ENCODE results near the gene AMPH. TPM values are rescaled to one million over a fixed set of nuclear protein-coding genes. Genes with fewer than 3 reads are reported as not detected.

AMPH gene
- total RNA-seq, 1 donor from 2014 or later = 22.1 TPM

DNA sequence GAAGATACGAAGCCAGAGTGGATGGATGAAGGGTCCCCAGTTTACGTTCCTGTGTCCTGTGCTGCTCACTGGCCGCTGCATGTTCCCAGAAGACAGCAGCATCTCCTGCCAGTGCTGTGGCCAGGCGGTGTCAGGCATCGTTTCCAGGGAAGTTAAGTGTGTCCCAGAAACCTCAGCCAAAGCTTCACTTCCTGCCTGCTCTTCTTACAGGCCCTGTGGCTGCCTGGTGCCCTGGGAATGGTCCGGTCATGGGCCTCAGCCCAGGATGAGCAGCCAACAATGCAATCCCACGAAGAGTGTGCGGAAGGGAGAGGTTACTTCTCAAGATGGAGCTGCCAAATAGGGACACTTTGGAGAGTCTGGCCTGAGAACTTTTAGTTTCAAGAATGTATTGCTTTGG is 258.0 kb downstream of the AMPH start:
- TF ChIP-seq, protein P1, sequence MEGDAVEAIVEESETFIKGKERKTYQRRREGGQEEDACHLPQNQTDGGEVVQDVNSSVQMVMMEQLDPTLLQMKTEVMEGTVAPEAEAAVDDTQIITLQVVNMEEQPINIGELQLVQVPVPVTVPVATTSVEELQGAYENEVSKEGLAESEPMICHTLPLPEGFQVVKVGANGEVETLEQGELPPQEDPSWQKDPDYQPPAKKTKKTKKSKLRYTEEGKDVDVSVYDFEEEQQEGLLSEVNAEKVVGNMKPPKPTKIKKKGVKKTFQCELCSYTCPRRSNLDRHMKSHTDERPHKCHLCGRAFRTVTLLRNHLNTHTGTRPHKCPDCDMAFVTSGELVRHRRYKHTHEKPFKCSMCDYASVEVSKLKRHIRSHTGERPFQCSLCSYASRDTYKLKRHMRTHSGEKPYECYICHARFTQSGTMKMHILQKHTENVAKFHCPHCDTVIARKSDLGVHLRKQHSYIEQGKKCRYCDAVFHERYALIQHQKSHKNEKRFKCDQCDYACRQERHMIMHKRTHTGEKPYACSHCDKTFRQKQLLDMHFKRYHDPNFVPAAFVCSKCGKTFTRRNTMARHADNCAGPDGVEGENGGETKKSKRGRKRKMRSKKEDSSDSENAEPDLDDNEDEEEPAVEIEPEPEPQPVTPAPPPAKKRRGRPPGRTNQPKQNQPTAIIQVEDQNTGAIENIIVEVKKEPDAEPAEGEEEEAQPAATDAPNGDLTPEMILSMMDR (IDR thresholded peaks at IDR 0.05) = no peak
- H3K4me3 ChIP-seq = no peak overlapping the region
- H3K27me3 ChIP-seq = no peaks in the 10 kb centered on the region
- H3K9me3 ChIP-seq = no peaks in the 10 kb centered on the region
- no peaks in the 10 kb centered on the region for H3K4me1 ChIP-seq
- H3K36me3 ChIP-seq = no peaks in the 10 kb centered on the region
- no peak overlapping the region for H3K27ac ChIP-seq
- intact Hi-C loops (cut with DNase I) = no loop called here
- DNase-seq (ENCODE audit: low spot score in 2 of 2) = no peak

DNA sequence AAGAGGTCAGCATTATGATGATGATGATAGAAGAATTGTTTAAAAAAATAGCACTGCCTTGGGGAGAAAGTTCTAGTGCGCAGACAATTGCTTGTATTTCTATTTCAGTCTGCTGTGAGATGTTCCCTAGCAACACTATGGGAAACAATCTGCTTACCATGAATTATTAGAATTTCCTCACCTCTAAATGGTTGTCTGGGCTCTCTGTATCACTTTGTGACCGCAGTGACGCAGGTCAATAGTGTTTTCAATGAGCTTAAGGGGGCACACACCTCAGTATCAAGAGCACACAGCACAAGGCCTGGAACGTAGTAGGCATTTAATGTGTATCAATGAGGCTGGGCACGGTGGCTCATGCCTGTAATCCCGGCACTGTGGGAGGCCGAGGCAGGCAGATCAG is 258.9 kb downstream of the AMPH start:
- no peak overlapping the region for H3K4me3 ChIP-seq
- no peaks in the 10 kb centered on the region for H3K4me1 ChIP-seq
- intact Hi-C loops (cut with DNase I) = no loop called here
- no peaks in the 10 kb centered on the region for H3K27me3 ChIP-seq
- DNase-seq (ENCODE audit: low spot score in 2 of 2) = no peak
- TF ChIP-seq, protein P1 (IDR thresholded peaks at IDR 0.05) = no peak
- no peaks in the 10 kb centered on the region for H3K9me3 ChIP-seq
- no peak overlapping the region for H3K27ac ChIP-seq
- no peaks in the 10 kb centered on the region for H3K36me3 ChIP-seq

DNA sequence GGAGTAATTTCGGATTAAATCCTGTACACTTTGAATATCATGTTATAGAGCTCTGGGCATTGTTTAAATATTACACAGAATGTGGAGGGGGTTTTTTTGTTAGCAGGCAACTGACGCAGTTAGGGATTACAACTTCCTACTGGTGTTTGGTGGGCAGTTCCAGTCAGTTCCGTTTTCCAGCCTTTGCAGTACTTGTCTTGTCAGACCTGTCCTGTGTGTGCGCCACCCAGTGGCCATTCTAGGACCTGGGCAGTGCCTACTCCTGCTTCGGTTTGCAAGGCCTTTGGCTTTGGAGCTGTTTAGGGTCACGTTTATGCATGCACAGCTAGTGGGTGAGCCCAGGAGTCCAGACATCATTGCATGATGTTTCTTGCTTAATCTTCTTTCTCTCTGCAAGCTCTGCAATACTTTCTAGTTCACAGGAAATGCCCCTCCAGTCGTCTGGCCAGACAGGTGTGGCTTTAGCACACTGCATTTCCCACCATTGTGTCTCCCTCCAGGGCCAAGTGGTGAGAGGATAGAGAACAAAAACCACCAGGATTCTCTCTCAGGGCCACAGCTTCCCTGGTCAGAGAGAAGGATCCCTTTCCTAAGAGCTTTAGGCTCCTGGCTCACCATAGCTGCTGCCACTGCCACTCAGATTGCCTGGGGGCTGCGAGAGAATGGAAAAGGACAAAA is 261.2 kb downstream of the AMPH start:
- H3K36me3 ChIP-seq = no peaks in the 10 kb centered on the region
- DNase-seq (ENCODE audit: low spot score in 2 of 2) = peak; percentile 69 to 90
- TF ChIP-seq, protein P1 (IDR thresholded peaks at IDR 0.05) = peak; percentile 56 to 60 (median 56)
- no peaks in the 10 kb centered on the region for H3K9me3 ChIP-seq
- H3K4me1 ChIP-seq = no peaks in the 10 kb centered on the region
- intact Hi-C loops (cut with DNase I) = no loop called here
- no peaks in the 10 kb centered on the region for H3K27me3 ChIP-seq
- no peak overlapping the region for H3K27ac ChIP-seq
- no peak overlapping the region for H3K4me3 ChIP-seq

DNA sequence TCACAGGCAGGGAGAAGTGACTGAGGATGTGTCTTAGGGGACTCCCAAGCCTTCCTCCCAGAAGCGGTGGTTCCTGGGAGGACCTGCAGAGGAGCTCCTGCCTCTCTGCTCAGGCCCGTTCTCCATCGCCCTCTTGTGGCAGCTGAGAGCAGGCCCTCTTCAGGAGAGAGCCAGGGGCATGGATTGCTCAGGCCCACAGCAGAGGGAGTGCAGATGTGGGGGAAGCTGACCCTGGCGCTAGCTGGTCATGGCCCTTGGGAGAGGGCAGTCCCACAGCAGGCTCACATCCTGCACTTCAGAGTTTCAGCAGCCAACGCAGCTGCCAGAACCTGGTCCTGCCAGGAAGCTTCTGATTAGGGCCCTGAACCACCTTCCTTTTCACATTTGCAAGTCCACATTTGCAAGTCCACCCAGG is 263.0 kb downstream of the AMPH start:
- intact Hi-C loops (cut with DNase I) = no loop called here
- Histone ChIP-seq H3K27me3 (no peaks in the 10 kb centered on the region), H3K4me3 (no peak overlapping the region), H3K27ac (no peak overlapping the region), H3K9me3 (no peaks in the 10 kb centered on the region), H3K4me1 (no peaks in the 10 kb centered on the region), H3K36me3 (no peaks in the 10 kb centered on the region)
- TF ChIP-seq, protein P1 (IDR thresholded peaks at IDR 0.05) = peak; percentile 32 to 47 (median 38)
- DNase-seq (ENCODE audit: low spot score in 2 of 2) = peak in 1 of 2 donors; percentile 73

DNA sequence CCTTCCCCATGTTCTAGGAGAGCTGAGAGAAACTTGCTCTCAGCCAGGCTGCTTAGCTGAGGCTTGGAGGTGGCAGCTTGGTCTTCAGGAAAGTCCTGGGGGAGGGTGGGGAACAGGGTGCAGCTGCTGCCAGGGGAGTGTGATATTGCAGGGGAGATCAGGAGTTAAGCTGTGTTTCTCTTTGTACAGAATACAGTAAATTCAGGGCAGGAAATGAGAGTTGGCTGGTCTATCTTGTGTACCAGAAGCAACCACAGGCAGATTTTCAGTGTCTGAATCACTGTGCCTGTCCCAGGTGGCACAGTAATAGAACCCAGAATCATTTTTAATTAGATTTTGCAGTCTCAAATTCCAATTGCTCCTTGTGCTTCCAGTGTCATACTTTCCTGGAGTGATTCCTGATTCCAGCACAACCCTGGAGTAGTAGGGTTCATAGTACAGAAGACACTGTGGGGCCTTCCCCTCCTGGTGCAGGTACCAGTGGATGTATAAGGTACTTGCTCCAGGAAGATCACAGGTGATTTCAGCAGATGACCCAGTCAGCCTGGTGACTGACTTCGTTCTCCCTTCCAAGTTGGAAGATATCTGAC is 263.8 kb downstream of the AMPH start:
- no peak overlapping the region for H3K27ac ChIP-seq
- no peaks in the 10 kb centered on the region for H3K27me3 ChIP-seq
- H3K4me3 ChIP-seq = no peak overlapping the region
- TF ChIP-seq, protein P1 (IDR thresholded peaks at IDR 0.05) = no peak
- H3K9me3 ChIP-seq = no peaks in the 10 kb centered on the region
- no peak for DNase-seq (ENCODE audit: low spot score in 2 of 2)
- no peaks in the 10 kb centered on the region for H3K36me3 ChIP-seq
- no peaks in the 10 kb centered on the region for H3K4me1 ChIP-seq
- intact Hi-C loops (cut with DNase I) = no loop called here

Data from ascending aorta (tissue), 2 donors.